GM10847 (cell line): ENCODE results near the gene STEAP2.

Experiments
- POLR2A ChIP-seq: IDR thresholded peaks from 2 replicates; pipeline ENCODE4 v1.6.1; 2011; ENCODE audit not compliant: insufficient read length; ENCODE audit errors: extremely low read depth

STEAP2 gene

DNA sequence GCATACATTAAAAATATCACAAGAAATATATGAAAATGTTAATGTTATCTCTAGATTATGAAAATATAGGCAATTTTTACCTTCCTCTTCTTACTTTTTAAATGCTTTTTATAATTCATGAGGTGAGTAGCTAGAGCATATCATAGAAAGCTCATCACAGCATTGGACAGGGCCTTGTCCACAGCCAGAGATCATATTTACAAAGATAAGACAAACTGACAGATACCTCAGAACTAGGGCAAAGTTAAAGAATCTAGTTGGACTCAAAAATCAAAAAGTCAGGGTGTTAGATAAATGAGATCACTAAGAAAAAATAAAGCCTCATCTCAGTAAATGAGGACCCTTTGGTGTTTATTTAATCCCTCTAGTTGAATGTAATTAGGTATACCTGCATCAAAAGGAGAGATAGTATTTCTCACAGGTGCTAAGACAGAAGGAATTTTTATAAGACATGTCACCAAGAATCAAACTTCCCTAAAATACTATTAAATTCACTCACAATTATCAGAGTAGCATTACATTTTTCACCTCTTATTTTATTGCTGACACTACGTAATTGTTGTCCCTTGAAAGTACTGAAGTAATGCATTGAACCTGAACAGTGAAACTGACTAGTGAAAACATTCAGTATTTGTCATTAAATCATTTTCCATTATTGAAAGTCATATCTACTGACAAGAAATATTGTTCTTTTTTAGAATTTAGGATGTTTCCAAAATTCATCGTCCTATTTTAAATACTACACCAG is 59.1 kb downstream of the STEAP2 start:
- no peak for TF ChIP-seq POLR2A

DNA sequence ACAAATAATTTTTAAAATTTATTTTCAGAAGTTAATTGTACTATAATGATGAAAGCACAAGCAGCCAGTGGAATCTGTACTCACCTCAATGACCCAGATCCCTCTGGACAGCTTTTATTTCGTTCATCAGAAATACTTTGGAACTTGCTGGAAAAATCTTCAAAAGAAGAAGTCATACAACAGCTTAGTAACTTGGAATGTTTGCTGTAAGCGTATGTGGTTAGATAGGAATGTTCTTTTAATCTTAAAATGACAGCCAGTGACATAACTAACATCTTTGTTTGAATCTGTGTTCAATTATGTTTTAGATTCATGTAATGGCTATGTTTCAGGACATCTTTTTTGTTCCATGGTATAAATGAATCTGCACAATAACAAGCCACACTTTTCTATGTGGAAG is 60.2 kb downstream of the STEAP2 start:
- TF ChIP-seq POLR2A = no peak

DNA sequence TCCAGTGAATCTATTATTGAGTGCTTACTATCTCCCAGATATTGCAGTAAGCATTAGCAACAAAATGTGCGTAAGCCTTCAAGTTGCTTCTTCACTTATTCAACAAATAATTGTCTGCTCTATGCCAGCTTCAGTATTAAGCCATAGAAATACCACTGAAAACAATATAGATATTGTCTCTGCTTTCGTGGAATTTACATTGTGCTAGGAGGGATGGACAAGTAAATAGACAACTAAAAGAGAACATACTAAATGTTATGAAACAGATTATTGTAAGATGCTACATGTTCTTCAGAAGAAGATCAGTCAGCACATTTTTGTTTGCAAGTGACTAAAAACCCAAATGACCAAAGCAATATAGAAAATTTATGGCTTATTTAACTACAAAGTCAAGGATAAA is 60.7 kb downstream of the STEAP2 start:
- no peak for TF ChIP-seq POLR2A

- no peak for TF ChIP-seq POLR2A
Observed at GRCh38 chr7:90274161-90274560, 62.6 kb downstream of the STEAP2 start.

DNA sequence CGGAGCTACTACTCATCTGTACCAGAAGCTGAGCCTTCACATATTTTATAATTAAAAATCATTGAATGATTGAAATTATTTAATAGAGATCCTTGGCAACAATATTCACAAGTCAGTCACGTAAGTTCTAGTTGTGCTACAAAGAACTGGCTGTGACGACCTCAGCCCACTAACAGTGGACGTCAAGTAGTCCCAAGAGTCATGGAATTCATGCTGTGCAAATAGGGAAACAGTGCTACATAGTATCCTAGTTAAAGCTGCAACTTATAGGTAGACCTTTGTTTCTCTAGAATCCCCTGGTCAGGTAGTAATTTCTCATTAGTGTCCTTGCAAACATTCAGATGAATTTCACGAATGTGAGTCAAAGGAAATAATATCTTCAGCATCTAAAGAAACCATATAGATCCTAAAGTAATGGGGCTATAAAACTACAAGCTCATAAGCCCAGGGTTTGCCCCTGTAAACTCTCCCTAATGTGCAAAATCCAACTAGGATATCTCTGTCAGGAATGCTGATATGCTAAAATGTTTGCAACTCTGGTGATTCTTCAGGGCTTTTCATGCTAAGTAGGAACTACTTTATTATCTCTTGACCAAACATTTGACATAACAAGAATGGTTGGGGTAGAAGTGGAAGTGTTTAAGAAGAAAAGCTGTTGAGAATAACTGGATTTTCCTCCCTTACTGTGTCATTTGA is 64.6 kb downstream of the STEAP2 start:
- TF ChIP-seq POLR2A = no peak
